K562 (cell line): ENCODE measurements around the gene ME3. TPM values are rescaled to one million over a fixed set of nuclear protein-coding genes. Genes with fewer than 3 reads are reported as not detected.

Experiments
- polyA plus RNA-seq, 8 experiments: library from polyadenylated mRNA; depleted of rRNA in 4 of 8; stranded (reverse) in 5 of 8; unstranded in 3 of 8; fragments of >200 nt; fragmentation: Nextera tagmentation in 2 of 8; fragmentation: Illumina TruSeq in 1 of 8; extraction: Ambion mirVana in 2 of 8; extraction: Trizol in 1 of 8; gene quantifications; 2 replicates each; pipeline versions ENCODE4 v1.2.1 to v1.2.3, GENCODE V29; 2011 to 2014; ENCODE audit warnings: inconsistent platforms in 1 of 8, missing spikeins in 1 of 8
- total RNA-seq, 7 experiments: library from RNA; depleted of rRNA in 6 of 7; stranded (reverse); fragments of >200 nt in 6 of 7; fragmentation: Illumina TruSeq in 2 of 7; extraction: Trizol in 2 of 7; gene quantifications; 2 replicates each; pipeline versions ENCODE4 v1.2.1 to v1.2.3, GENCODE V29; 2011 to 2021; ENCODE audit warnings: low replicate concordance in 1 of 7
- TF ChIP-seq, protein P1 (sequence below): fragments of 200-600 bp; sonication (generic); IDR thresholded peaks from one replicate; pipeline ENCODE4 v1.6.1; 2012; ENCODE audit warnings: mild to moderate bottlenecking, low read depth, low read length, inconsistent platforms
- TF ChIP-seq, protein P2 (sequence below): sonication (generic); formaldehyde crosslinking; IDR thresholded peaks from 2 replicates; pipeline ENCODE4 v1.8.0; 2022; ENCODE audit warnings: mild to moderate bottlenecking, missing genetic modification reagents
- TF ChIP-seq, protein P3 (sequence below), 2 experiments: fragments of 450-650 bp; formaldehyde crosslinking in 1 of 2; IDR thresholded peaks; 2 replicates each; pipeline versions ENCODE4 v1.4.0 to v1.6.1; 2014 to 2020; ENCODE audit warnings: mild to moderate bottlenecking in 2 of 2, borderline replicate concordance in 1 of 2, low read depth in 1 of 2

ME3 gene
- total and polyA plus RNA-seq, 9 of the 15 experiments (the other 6 are each of a cell fraction or from before 2014, with no cell fraction given) = not detected

DNA sequence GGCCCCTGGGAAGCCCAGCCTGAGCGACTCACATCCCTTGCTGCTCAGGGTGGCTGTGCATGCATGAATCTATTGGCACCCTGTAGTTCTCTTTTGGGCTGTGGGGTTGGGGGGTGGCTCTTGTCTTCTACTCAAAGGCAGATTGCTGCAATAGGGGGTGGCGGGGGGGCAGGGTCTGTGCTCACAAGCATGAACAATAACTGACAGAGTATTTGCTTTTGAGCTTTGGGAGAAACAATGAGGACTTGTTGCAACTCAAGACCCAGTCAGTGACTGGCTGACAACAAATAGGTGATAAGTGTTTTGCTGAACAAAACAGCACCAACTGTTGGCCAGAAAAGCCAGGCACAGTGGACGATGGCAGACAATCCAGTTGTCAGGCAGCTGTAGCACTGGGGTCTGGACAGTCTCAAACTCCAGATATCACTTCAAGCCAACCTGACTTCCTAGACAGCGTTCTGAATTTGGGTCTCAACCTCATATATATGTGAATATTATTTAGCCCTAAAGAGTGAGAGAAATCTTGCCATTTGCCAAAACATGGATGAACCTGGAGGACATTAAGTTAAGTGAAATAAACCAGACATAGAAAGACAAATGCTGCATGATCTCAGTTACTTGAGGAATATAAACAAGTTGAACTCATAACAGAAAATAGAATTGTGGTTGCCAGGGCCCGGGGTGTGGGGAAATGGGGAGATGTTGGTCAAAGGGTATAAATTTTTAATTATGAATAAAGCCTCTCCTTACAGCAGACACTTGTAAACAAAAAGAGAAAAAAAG, 61.7 kb downstream of the ME3 start (continued):
- TF ChIP-seq, protein P1, sequence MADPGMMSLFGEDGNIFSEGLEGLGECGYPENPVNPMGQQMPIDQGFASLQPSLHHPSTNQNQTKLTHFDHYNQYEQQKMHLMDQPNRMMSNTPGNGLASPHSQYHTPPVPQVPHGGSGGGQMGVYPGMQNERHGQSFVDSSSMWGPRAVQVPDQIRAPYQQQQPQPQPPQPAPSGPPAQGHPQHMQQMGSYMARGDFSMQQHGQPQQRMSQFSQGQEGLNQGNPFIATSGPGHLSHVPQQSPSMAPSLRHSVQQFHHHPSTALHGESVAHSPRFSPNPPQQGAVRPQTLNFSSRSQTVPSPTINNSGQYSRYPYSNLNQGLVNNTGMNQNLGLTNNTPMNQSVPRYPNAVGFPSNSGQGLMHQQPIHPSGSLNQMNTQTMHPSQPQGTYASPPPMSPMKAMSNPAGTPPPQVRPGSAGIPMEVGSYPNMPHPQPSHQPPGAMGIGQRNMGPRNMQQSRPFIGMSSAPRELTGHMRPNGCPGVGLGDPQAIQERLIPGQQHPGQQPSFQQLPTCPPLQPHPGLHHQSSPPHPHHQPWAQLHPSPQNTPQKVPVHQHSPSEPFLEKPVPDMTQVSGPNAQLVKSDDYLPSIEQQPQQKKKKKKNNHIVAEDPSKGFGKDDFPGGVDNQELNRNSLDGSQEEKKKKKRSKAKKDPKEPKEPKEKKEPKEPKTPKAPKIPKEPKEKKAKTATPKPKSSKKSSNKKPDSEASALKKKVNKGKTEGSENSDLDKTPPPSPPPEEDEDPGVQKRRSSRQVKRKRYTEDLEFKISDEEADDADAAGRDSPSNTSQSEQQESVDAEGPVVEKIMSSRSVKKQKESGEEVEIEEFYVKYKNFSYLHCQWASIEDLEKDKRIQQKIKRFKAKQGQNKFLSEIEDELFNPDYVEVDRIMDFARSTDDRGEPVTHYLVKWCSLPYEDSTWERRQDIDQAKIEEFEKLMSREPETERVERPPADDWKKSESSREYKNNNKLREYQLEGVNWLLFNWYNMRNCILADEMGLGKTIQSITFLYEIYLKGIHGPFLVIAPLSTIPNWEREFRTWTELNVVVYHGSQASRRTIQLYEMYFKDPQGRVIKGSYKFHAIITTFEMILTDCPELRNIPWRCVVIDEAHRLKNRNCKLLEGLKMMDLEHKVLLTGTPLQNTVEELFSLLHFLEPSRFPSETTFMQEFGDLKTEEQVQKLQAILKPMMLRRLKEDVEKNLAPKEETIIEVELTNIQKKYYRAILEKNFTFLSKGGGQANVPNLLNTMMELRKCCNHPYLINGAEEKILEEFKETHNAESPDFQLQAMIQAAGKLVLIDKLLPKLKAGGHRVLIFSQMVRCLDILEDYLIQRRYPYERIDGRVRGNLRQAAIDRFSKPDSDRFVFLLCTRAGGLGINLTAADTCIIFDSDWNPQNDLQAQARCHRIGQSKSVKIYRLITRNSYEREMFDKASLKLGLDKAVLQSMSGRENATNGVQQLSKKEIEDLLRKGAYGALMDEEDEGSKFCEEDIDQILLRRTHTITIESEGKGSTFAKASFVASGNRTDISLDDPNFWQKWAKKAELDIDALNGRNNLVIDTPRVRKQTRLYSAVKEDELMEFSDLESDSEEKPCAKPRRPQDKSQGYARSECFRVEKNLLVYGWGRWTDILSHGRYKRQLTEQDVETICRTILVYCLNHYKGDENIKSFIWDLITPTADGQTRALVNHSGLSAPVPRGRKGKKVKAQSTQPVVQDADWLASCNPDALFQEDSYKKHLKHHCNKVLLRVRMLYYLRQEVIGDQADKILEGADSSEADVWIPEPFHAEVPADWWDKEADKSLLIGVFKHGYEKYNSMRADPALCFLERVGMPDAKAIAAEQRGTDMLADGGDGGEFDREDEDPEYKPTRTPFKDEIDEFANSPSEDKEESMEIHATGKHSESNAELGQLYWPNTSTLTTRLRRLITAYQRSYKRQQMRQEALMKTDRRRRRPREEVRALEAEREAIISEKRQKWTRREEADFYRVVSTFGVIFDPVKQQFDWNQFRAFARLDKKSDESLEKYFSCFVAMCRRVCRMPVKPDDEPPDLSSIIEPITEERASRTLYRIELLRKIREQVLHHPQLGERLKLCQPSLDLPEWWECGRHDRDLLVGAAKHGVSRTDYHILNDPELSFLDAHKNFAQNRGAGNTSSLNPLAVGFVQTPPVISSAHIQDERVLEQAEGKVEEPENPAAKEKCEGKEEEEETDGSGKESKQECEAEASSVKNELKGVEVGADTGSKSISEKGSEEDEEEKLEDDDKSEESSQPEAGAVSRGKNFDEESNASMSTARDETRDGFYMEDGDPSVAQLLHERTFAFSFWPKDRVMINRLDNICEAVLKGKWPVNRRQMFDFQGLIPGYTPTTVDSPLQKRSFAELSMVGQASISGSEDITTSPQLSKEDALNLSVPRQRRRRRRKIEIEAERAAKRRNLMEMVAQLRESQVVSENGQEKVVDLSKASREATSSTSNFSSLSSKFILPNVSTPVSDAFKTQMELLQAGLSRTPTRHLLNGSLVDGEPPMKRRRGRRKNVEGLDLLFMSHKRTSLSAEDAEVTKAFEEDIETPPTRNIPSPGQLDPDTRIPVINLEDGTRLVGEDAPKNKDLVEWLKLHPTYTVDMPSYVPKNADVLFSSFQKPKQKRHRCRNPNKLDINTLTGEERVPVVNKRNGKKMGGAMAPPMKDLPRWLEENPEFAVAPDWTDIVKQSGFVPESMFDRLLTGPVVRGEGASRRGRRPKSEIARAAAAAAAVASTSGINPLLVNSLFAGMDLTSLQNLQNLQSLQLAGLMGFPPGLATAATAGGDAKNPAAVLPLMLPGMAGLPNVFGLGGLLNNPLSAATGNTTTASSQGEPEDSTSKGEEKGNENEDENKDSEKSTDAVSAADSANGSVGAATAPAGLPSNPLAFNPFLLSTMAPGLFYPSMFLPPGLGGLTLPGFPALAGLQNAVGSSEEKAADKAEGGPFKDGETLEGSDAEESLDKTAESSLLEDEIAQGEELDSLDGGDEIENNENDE = no peak
- TF ChIP-seq, protein P2, sequence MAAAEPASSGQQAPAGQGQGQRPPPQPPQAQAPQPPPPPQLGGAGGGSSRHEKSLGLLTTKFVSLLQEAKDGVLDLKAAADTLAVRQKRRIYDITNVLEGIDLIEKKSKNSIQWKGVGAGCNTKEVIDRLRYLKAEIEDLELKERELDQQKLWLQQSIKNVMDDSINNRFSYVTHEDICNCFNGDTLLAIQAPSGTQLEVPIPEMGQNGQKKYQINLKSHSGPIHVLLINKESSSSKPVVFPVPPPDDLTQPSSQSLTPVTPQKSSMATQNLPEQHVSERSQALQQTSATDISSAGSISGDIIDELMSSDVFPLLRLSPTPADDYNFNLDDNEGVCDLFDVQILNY (CRISPR knock-in tag) = no peak
- TF ChIP-seq, protein P3, sequence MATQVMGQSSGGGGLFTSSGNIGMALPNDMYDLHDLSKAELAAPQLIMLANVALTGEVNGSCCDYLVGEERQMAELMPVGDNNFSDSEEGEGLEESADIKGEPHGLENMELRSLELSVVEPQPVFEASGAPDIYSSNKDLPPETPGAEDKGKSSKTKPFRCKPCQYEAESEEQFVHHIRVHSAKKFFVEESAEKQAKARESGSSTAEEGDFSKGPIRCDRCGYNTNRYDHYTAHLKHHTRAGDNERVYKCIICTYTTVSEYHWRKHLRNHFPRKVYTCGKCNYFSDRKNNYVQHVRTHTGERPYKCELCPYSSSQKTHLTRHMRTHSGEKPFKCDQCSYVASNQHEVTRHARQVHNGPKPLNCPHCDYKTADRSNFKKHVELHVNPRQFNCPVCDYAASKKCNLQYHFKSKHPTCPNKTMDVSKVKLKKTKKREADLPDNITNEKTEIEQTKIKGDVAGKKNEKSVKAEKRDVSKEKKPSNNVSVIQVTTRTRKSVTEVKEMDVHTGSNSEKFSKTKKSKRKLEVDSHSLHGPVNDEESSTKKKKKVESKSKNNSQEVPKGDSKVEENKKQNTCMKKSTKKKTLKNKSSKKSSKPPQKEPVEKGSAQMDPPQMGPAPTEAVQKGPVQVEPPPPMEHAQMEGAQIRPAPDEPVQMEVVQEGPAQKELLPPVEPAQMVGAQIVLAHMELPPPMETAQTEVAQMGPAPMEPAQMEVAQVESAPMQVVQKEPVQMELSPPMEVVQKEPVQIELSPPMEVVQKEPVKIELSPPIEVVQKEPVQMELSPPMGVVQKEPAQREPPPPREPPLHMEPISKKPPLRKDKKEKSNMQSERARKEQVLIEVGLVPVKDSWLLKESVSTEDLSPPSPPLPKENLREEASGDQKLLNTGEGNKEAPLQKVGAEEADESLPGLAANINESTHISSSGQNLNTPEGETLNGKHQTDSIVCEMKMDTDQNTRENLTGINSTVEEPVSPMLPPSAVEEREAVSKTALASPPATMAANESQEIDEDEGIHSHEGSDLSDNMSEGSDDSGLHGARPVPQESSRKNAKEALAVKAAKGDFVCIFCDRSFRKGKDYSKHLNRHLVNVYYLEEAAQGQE (IDR thresholded peaks at IDR 0.05; ENCODE audit: borderline replicate concordance) = no peak
- TF ChIP-seq, protein P3 (CRISPR knock-in tag; IDR thresholded peaks at IDR 0.05; ENCODE audit: low read depth) = no peak
